Measurements from ENCODE around the gene BMP10.

BMP10 gene

GRCh38 chr2:68889021-68889420 lies 17.8 kb upstream of the BMP10 start:
- no peak for DNase-seq

GRCh38 chr2:68888038-68888704 lies 17.0 kb upstream of the BMP10 start:
- no peak for DNase-seq

- DNase-seq: no peak
Measured at GRCh38 chr2:68885811-68886075, 14.5 kb upstream of the BMP10 start.

GRCh38 chr2:68885074-68885810 lies 14.0 kb upstream of the BMP10 start:
- DNase-seq: no peak

GRCh38 chr2:68880213-68880612 lies 9.0 kb upstream of the BMP10 start:
- DNase-seq: no peak

GRCh38 chr2:68879296-68879695 lies 8.1 kb upstream of the BMP10 start:
- DNase-seq: no peak

- no peak for DNase-seq
Measured at GRCh38 chr2:68878753-68879152, 7.6 kb upstream of the BMP10 start.

GRCh38 chr2:68878071-68878711 lies 7.0 kb upstream of the BMP10 start:
- no peak for DNase-seq

- no peak for DNase-seq
Measured at GRCh38 chr2:68877079-68877772, 6.0 kb upstream of the BMP10 start.

GRCh38 chr2:68870215-68870614 lies 982 bp downstream of the BMP10 start:
- DNase-seq: no peak

- DNase-seq: no peak
Measured at GRCh38 chr2:68865108-68865507, 6.1 kb downstream of the BMP10 start.

- no peak for DNase-seq
Measured at GRCh38 chr2:68863996-68864395, 7.2 kb downstream of the BMP10 start.

- no peak for DNase-seq
Measured at GRCh38 chr2:68862889-68863288, 8.3 kb downstream of the BMP10 start.

GRCh38 chr2:68861330-68861729 lies 9.9 kb downstream of the BMP10 start:
- no peak for DNase-seq

GRCh38 chr2:68860111-68860510 lies 11.1 kb downstream of the BMP10 start:
- DNase-seq: no peak

GRCh38 chr2:68857855-68858456 lies 13.2 kb downstream of the BMP10 start:
- DNase-seq: no peak

- DNase-seq: no peak
Measured at GRCh38 chr2:68857202-68857845, 13.9 kb downstream of the BMP10 start.

GRCh38 chr2:68855550-68855949 lies 15.6 kb downstream of the BMP10 start:
- DNase-seq: no peak

- DNase-seq: no peak
Measured at GRCh38 chr2:68854476-68854875, 16.7 kb downstream of the BMP10 start.

GRCh38 chr2:68853915-68854314 lies 17.3 kb downstream of the BMP10 start:
- DNase-seq: no peak

- DNase-seq: no peak
Measured at GRCh38 chr2:68853035-68853434, 18.2 kb downstream of the BMP10 start.

GRCh38 chr2:68850524-68850923 lies 20.7 kb downstream of the BMP10 start:
- no peak for DNase-seq

- no peak for DNase-seq
Measured at GRCh38 chr2:68849579-68850030, 21.6 kb downstream of the BMP10 start.
